Activated CD4-positive, alpha-beta T cell treated with anti-CD3 and anti-CD28 coated beads, Interleukin-2, Interleukin-4, amounts not matched to agents 100 ng/mL and 50 ng/mL, durations not matched to agents 16 hours and 8 hours (primary cell): ENCODE measurements around the gene ERICH6.
A peak's percentile ranks its signal among the peaks of the same experiment; 100 is the strongest.
"Not testable (repeated sequence)": the region's sequence is repeated elsewhere in the genome, so short reads cannot be mapped to it uniquely, and the experiment has no call there.

Experiments
- DNase-seq: peaks from one replicate; pipeline ENCODE4 v3.0.0-alpha.2; 2020; ENCODE audit warnings: low spot score

ERICH6 gene

GRCh38 chr3:150682279-150682678, 21.4 kb downstream of the ERICH6 start:
- DNase-seq, result no peak

- peak; percentile 47 for DNase-seq
Observed at GRCh38 chr3:150681057-150681456, 22.7 kb downstream of the ERICH6 start.

GRCh38 chr3:150680562-150680961, 23.2 kb downstream of the ERICH6 start:
- DNase-seq, result no peak

- DNase-seq, result no peak
Observed at GRCh38 chr3:150675587-150675986, 28.1 kb downstream of the ERICH6 start.

GRCh38 chr3:150673966-150674365, 29.8 kb downstream of the ERICH6 start:
- no peak for DNase-seq

GRCh38 chr3:150666167-150666566, 37.6 kb downstream of the ERICH6 start:
- DNase-seq, result peak; percentile 15

- no peak for DNase-seq
Observed at GRCh38 chr3:150663461-150663860, 40.3 kb downstream of the ERICH6 start.

GRCh38 chr3:150662410-150663200, 41.1 kb downstream of the ERICH6 start:
- no peak for DNase-seq

- no peak for DNase-seq
Observed at GRCh38 chr3:150656316-150656715, 47.4 kb downstream of the ERICH6 start.

GRCh38 chr3:150653110-150653561, 50.6 kb downstream of the ERICH6 start:
- DNase-seq, result peak; percentile 17

GRCh38 chr3:150640256-150640655, 63.5 kb downstream of the ERICH6 start:
- DNase-seq, result no peak

- DNase-seq, result no peak
Observed at GRCh38 chr3:150639262-150639661, 64.5 kb downstream of the ERICH6 start.

- no peak for DNase-seq
Observed at GRCh38 chr3:150636258-150636657, 67.5 kb downstream of the ERICH6 start.

- DNase-seq, result no peak
Observed at GRCh38 chr3:150635526-150635925, 68.2 kb downstream of the ERICH6 start.

GRCh38 chr3:150635076-150635475, 68.6 kb downstream of the ERICH6 start:
- DNase-seq, result no peak

- DNase-seq, result no peak
Observed at GRCh38 chr3:150631515-150632221, 72.1 kb downstream of the ERICH6 start.

- DNase-seq, result no peak
Observed at GRCh38 chr3:150627557-150627956, 76.2 kb downstream of the ERICH6 start.

GRCh38 chr3:150626148-150626930, 77.4 kb downstream of the ERICH6 start:
- DNase-seq, result no peak

- no peak for DNase-seq
Observed at GRCh38 chr3:150623945-150624344, 79.8 kb downstream of the ERICH6 start.

GRCh38 chr3:150622955-150623354, 80.8 kb downstream of the ERICH6 start:
- not testable (repeated sequence) for DNase-seq

- DNase-seq, result no peak
Observed at GRCh38 chr3:150620002-150620689, 83.6 kb downstream of the ERICH6 start.
